ENCODE results near the gene EEIG1. TPM values are rescaled to one million over a fixed set of nuclear protein-coding genes. Genes with fewer than 3 reads are reported as not detected.

Gene EEIG1
- total RNA-seq, 2 donors from 2014 or later: 23.4 to 84.6 TPM

- H3K36me3 ChIP-seq: no peaks in the 10 kb centered on the region
- H3K27me3 ChIP-seq (replicated peaks; ENCODE audit: insufficient read depth): no peaks in the 10 kb centered on the region
- intact Hi-C loops (cut with DNase I): loop anchor here (10.0 kb wide), 1 partner anchor 129 kb away; no protein-coding TSS in a partner anchor
- no peak for DNase-seq (ENCODE audit: low spot score)
- H3K4me1 ChIP-seq (replicated peaks): peaks cover 64% of the 10 kb centered on the region
- 33% methylated on average over 6 of the region's 6 CpGs for WGBS
- peak overlapping the region; percentile 90 to 92 for H3K27ac ChIP-seq
- H3K4me3 ChIP-seq: no peak overlapping the region
- no peak for TF ChIP-seq POLR2AphosphoS5 (IDR thresholded peaks at IDR 0.05)
- TF ChIP-seq POLR2A (IDR thresholded peaks at IDR 0.05): no peak
- H3K9me3 ChIP-seq: no peaks in the 10 kb centered on the region
Measured at GRCh38 chr9:127965953-127966352, 14.8 kb downstream of the EEIG1 start.

GRCh38 chr9:127963359-127964064, 17.3 kb downstream of the EEIG1 start:
- TF ChIP-seq CTCF (IDR thresholded peaks at IDR 0.05) (no peak), POLR2AphosphoS5 (IDR thresholded peaks at IDR 0.05) (peak; percentile 43), POLR2A (IDR thresholded peaks at IDR 0.05) (no peak)
- H3K27me3 ChIP-seq (replicated peaks; ENCODE audit: insufficient read depth): no peaks in the 10 kb centered on the region
- peak overlapping the region; percentile 90 to 92 for H3K27ac ChIP-seq
- H3K4me1 ChIP-seq (replicated peaks): peaks cover 43% of the 10 kb centered on the region
- H3K4me3 ChIP-seq: no peak overlapping the region
- H3K9me3 ChIP-seq: no peaks in the 10 kb centered on the region
- DNase-seq (ENCODE audit: low spot score): no peak
- WGBS: 38% methylated on average over 19 of the region's 19 CpGs
- intact Hi-C loops (cut with DNase I): loop anchor here (10.0 kb wide), 1 partner anchor 131 kb away; no protein-coding TSS in a partner anchor
- H3K36me3 ChIP-seq: no peaks in the 10 kb centered on the region

GRCh38 chr9:127963041-127963358, 17.8 kb downstream of the EEIG1 start:
- Histone ChIP-seq H3K4me1 (replicated peaks) (peaks cover 38% of the 10 kb centered on the region), H3K4me3 (no peak overlapping the region), H3K27me3 (replicated peaks; ENCODE audit: insufficient read depth) (no peaks in the 10 kb centered on the region), H3K9me3 (no peaks in the 10 kb centered on the region), H3K27ac (peak overlapping the region; percentile 90 to 92), H3K36me3 (no peaks in the 10 kb centered on the region)
- 36% methylated on average over 3 of the region's 3 CpGs for WGBS
- DNase-seq (ENCODE audit: low spot score): no peak
- intact Hi-C loops (cut with DNase I): loop anchor here (10.0 kb wide), 1 partner anchor 132 kb away; no protein-coding TSS in a partner anchor
- TF ChIP-seq CTCF (IDR thresholded peaks at IDR 0.05) (peak in 1 of 4 experiments; percentile 9), POLR2A (IDR thresholded peaks at IDR 0.05) (no peak), POLR2AphosphoS5 (IDR thresholded peaks at IDR 0.05) (no peak)

- DNase-seq (ENCODE audit: low spot score): no peak
Measured at GRCh38 chr9:127962278-127962677, 18.5 kb downstream of the EEIG1 start.

More at GRCh38 chr9:127962278-127962677, 18.5 kb downstream of the EEIG1 start:
- no peaks in the 10 kb centered on the region for H3K36me3 ChIP-seq
- peak overlapping the region; percentile 21 to 92 for H3K27ac ChIP-seq
- H3K4me1 ChIP-seq (replicated peaks): peaks cover 35% of the 10 kb centered on the region
- TF ChIP-seq POLR2AphosphoS5 (IDR thresholded peaks at IDR 0.05): no peak
- TF ChIP-seq CTCF (IDR thresholded peaks at IDR 0.05): no peak
- TF ChIP-seq POLR2A (IDR thresholded peaks at IDR 0.05): no peak
- WGBS: 46% methylated on average over 3 of the region's 3 CpGs
- H3K27me3 ChIP-seq (replicated peaks; ENCODE audit: insufficient read depth): no peaks in the 10 kb centered on the region
- H3K9me3 ChIP-seq: no peaks in the 10 kb centered on the region
- H3K4me3 ChIP-seq: no peak overlapping the region
- intact Hi-C loops (cut with DNase I): loop anchor here (10.0 kb wide), 1 partner anchor 133 kb away; no protein-coding TSS in a partner anchor

All from prostate gland (tissue), 2 donors.